Measurements from ENCODE around the gene CFAP65.

GRCh38 chr2:219034823-219035222 is 6.5 kb downstream of the CFAP65 start:
- TF ChIP-seq, protein P1, sequence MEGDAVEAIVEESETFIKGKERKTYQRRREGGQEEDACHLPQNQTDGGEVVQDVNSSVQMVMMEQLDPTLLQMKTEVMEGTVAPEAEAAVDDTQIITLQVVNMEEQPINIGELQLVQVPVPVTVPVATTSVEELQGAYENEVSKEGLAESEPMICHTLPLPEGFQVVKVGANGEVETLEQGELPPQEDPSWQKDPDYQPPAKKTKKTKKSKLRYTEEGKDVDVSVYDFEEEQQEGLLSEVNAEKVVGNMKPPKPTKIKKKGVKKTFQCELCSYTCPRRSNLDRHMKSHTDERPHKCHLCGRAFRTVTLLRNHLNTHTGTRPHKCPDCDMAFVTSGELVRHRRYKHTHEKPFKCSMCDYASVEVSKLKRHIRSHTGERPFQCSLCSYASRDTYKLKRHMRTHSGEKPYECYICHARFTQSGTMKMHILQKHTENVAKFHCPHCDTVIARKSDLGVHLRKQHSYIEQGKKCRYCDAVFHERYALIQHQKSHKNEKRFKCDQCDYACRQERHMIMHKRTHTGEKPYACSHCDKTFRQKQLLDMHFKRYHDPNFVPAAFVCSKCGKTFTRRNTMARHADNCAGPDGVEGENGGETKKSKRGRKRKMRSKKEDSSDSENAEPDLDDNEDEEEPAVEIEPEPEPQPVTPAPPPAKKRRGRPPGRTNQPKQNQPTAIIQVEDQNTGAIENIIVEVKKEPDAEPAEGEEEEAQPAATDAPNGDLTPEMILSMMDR (IDR thresholded peaks at IDR 0.05 in 2 of 3, conservative IDR thresholded peaks at IDR 0.05 in 1 of 3; ENCODE audit: borderline replicate concordance in 1 of 3, insufficient read depth in 1 of 3, low read depth in 2 of 3, low read length in 2 of 3): 0 out of 6 replicates have a peak, but pooled peaks of 1 of the 3 experiments have one; percentile 13
- TF ChIP-seq EZH2 (IDR thresholded peaks at IDR 0.05) (no peak), EZH2phosphoT487 (IDR thresholded peaks at IDR 0.05; ENCODE audit: borderline replicate concordance) (no peak), POLR2AphosphoS5 (IDR thresholded peaks at IDR 0.05; ENCODE audit: low read depth, low read length) (no peak), CEBPB (IDR thresholded peaks at IDR 0.05; ENCODE audit: low read depth) (no peak), EGR1 (IDR thresholded peaks at IDR 0.05; ENCODE audit: low read depth) (no peak), SP1 (IDR thresholded peaks at IDR 0.05; ENCODE audit: low read depth) (no peak), SRF (IDR thresholded peaks at IDR 0.05; ENCODE audit: low read depth) (no peak), ZNF274 (IDR thresholded peaks at IDR 0.05; ENCODE audit: low read depth, low read length) (no peak), RAD21 (IDR thresholded peaks at IDR 0.05; ENCODE audit: low read depth) (peak; percentile 23; the same call in 1 of the 2 replicates)
